GM21825 (cell line): Measurements from ENCODE around the gene KRTAP2-3.
"Not testable (repeated sequence)": the region's sequence is repeated elsewhere in the genome, so short reads cannot be mapped to it uniquely, and the experiment has no call there.

Experiments used
- ATAC-seq: cut with Tn5 transposase; IDR thresholded peaks from one replicate; pipeline ENCODE4 v1.9.1; 2021; ENCODE audit warnings: mild to moderate bottlenecking, moderate library complexity; ENCODE audit not compliant: unreplicated experiment

Gene KRTAP2-3

GRCh38 chr17:41060052-41060604 is at the start of gene KRTAP2-3:
KRTAP2-3 (minus strand) TSS chr17:41060114; CDS start chr17:41060050, 64 bp downstream.
- no peak for ATAC-seq

- not testable (repeated sequence) for ATAC-seq
These were observed 48.9 kb upstream of the KRTAP2-3 start for GRCh38 chr17:41108728-41109386.

- no peak for ATAC-seq
These were observed 48.1 kb upstream of the KRTAP2-3 start for GRCh38 chr17:41107941-41108450.

GRCh38 chr17:41105347-41105746 is 45.4 kb upstream of the KRTAP2-3 start, which contains the start of gene KRTAP4-9:
KRTAP4-9 (plus strand) TSS chr17:41105389; CDS start chr17:41105389, 0 bp downstream.
- not testable (repeated sequence) for ATAC-seq

GRCh38 chr17:41104386-41105038 is 44.6 kb upstream of the KRTAP2-3 start:
- ATAC-seq = not testable (repeated sequence)

- ATAC-seq = no peak
These were observed 44.0 kb upstream of the KRTAP2-3 start for GRCh38 chr17:41103896-41104295.

- no peak for ATAC-seq
These were observed 41.8 kb upstream of the KRTAP2-3 start, which contains the start of gene KRTAP4-16 for GRCh38 chr17:41101586-41102259. KRTAP4-16 (minus strand) TSS chr17:41102209; CDS start chr17:41102209, 0 bp downstream.

- not testable (repeated sequence) for ATAC-seq
These were observed 40.0 kb upstream of the KRTAP2-3 start for GRCh38 chr17:41099682-41100480.

- ATAC-seq = no peak
These were observed 38.6 kb upstream of the KRTAP2-3 start for GRCh38 chr17:41098481-41098880.

- ATAC-seq = no peak
These were observed 38.1 kb upstream of the KRTAP2-3 start, which contains the start of gene KRTAP4-8 for GRCh38 chr17:41098042-41098441. KRTAP4-8 (minus strand) TSS chr17:41098142; CDS start chr17:41098084, 58 bp downstream.

GRCh38 chr17:41096055-41096454 is 36.1 kb upstream of the KRTAP2-3 start:
- no peak for ATAC-seq

GRCh38 chr17:41088760-41089352 is 28.9 kb upstream of the KRTAP2-3 start:
- ATAC-seq = not testable (repeated sequence)

GRCh38 chr17:41084100-41084856 is 24.4 kb upstream of the KRTAP2-3 start, which contains the start of gene KRTAP4-7:
KRTAP4-7 (plus strand) TSS chr17:41084150; CDS start chr17:41084207, 57 bp downstream.
- ATAC-seq = not testable (repeated sequence)

GRCh38 chr17:41083427-41083826 is 23.5 kb upstream of the KRTAP2-3 start:
- not testable (repeated sequence) for ATAC-seq

GRCh38 chr17:41082626-41083025 is 22.7 kb upstream of the KRTAP2-3 start:
- ATAC-seq = no peak

GRCh38 chr17:41076788-41077187 is 16.9 kb upstream of the KRTAP2-3 start:
- ATAC-seq = no peak

GRCh38 chr17:41073676-41074075 is 13.8 kb upstream of the KRTAP2-3 start:
- no peak for ATAC-seq

- no peak for ATAC-seq
These were observed 11.9 kb upstream of the KRTAP2-3 start for GRCh38 chr17:41071606-41072360.
